ENCODE data around the gene OR13H1. TPM values are rescaled to one million over a fixed set of nuclear protein-coding genes. Genes with fewer than 3 reads are reported as not detected.

The OR13H1 gene, protein sequence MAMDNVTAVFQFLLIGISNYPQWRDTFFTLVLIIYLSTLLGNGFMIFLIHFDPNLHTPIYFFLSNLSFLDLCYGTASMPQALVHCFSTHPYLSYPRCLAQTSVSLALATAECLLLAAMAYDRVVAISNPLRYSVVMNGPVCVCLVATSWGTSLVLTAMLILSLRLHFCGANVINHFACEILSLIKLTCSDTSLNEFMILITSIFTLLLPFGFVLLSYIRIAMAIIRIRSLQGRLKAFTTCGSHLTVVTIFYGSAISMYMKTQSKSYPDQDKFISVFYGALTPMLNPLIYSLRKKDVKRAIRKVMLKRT
- total RNA-seq (2012; rRNA removed): not detected in 2 replicates
- not detected in 2 replicates for polyA plus RNA-seq (2012; rRNA removed)
- polyA plus RNA-seq (2012; cell fraction: cytosol; rRNA removed): not detected in 2 replicates
- polyA plus RNA-seq (2012; cell fraction: nucleus; rRNA removed; ENCODE audit: low replicate concordance): not detected in 2 replicates
- not detected for Bru-seq, nascent RNA
- not detected for BruChase-seq, experiment 1, labeled RNA remaining after a 6-hour chase
- BruChase-seq, experiment 2, labeled RNA remaining after a 2-hour chase: not detected
- long read RNA-seq: 0 reads

DNA sequence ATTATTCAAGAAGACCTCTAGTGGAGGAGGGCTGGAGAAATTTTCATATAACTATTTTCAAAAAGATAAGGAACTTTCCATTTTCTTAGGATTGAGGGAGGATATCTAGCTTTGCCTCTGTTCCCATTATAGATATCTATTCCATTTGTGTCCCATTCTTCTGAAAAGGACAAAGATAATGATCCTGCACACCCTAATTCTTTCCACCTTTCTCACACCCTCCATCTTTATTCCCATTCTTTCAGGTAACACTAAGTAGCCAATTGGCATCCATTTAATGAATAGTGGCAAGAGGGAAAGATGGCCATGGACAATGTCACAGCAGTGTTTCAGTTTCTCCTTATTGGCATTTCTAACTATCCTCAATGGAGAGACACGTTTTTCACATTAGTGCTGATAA lies at the start of gene OR13H1:
TSS of gene OR13H1 (plus strand) at position 301 of the 400 bp plus-strand sequence. CDS start at position 301, 0 bp downstream.
- Histone ChIP-seq H3K9me1 (ENCODE audit: insufficient read depth, low read length) (no peaks in the 10 kb centered on the region), H3K4ac (ENCODE audit: low read depth, low read length) (no peak within 1 kb of the TSS), H2BK20ac (ENCODE audit: low read depth, low read length) (no peak within 1 kb of the TSS), H3K79me1 (ENCODE audit: low read depth in 1 of 2, low read length in 2 of 2) (no peaks in the 10 kb centered on the region), H3K4me3 (ENCODE audit: insufficient read depth, low read depth, low read length) (no peak within 1 kb of the TSS), H3K27me3 (ENCODE audit: control insufficient read depth, insufficient read depth, low read length) (peaks cover 1% of the 10 kb centered on the region; the same call in 1 of the 2 replicates), H4K20me1 (ENCODE audit: insufficient read depth, low read length) (no peaks in the 10 kb centered on the region), H2AK5ac (ENCODE audit: low read depth, low read length) (no peak within 1 kb of the TSS), H4K91ac (ENCODE audit: insufficient read depth, low read depth, low read length) (no peak within 1 kb of the TSS), H3K27ac (ENCODE audit: insufficient read depth, low read length) (no peak within 1 kb of the TSS), H2BK15ac (ENCODE audit: low read depth, low read length) (no peak within 1 kb of the TSS), H3K36me3 (ENCODE audit: control insufficient read depth, insufficient read depth, low read length) (no peaks in the 10 kb centered on the region), H3K9me3 (ENCODE audit: control insufficient read depth, insufficient read depth, low read length) (peaks cover 2% of the 10 kb centered on the region; the same call in 1 of the 2 replicates), H2AFZ (replicated peaks; ENCODE audit: low read length, poor library complexity) (no peak within 1 kb of the TSS), H2BK5ac (ENCODE audit: low read depth, low read length, poor library complexity, severe bottlenecking) (no peak within 1 kb of the TSS), H3K4me2 (ENCODE audit: low read depth, low read length) (no peak within 1 kb of the TSS), H2BK120ac (ENCODE audit: low read depth, low read length) (no peak within 1 kb of the TSS), H3K9ac (ENCODE audit: low read depth, low read length) (no peak within 1 kb of the TSS), H3K18ac (ENCODE audit: low read depth, low read length) (no peak within 1 kb of the TSS), H4K5ac (ENCODE audit: low read depth, low read length) (no peak within 1 kb of the TSS), H3K56ac (ENCODE audit: extremely low read depth, insufficient read depth, low read length) (no peak within 1 kb of the TSS), H3K23ac (ENCODE audit: low read depth, low read length) (no peak within 1 kb of the TSS), H3K14ac (replicated peaks; ENCODE audit: low read depth, low read length) (no peak within 1 kb of the TSS), H4K8ac (ENCODE audit: low read depth in 2 of 2, low read length in 2 of 2) (no peak within 1 kb of the TSS), H3K4me1 (ENCODE audit: control insufficient read depth, insufficient read depth, low read length) (no peaks in the 10 kb centered on the region), H2AK9ac (replicated peaks; ENCODE audit: low read depth, low read length, poor library complexity) (no peak within 1 kb of the TSS)
- DNase-seq: no peak
- no peak for ATAC-seq (ENCODE audit: low read depth)
- TF ChIP-seq, protein P1, sequence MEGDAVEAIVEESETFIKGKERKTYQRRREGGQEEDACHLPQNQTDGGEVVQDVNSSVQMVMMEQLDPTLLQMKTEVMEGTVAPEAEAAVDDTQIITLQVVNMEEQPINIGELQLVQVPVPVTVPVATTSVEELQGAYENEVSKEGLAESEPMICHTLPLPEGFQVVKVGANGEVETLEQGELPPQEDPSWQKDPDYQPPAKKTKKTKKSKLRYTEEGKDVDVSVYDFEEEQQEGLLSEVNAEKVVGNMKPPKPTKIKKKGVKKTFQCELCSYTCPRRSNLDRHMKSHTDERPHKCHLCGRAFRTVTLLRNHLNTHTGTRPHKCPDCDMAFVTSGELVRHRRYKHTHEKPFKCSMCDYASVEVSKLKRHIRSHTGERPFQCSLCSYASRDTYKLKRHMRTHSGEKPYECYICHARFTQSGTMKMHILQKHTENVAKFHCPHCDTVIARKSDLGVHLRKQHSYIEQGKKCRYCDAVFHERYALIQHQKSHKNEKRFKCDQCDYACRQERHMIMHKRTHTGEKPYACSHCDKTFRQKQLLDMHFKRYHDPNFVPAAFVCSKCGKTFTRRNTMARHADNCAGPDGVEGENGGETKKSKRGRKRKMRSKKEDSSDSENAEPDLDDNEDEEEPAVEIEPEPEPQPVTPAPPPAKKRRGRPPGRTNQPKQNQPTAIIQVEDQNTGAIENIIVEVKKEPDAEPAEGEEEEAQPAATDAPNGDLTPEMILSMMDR (conservative IDR thresholded peaks at IDR 0.05; ENCODE audit: low read depth, low read length): no peak
- TF ChIP-seq BHLHE40 (IDR thresholded peaks at IDR 0.05; ENCODE audit: low read depth, low read length) (no peak), FOS (IDR thresholded peaks at IDR 0.05; ENCODE audit: low read depth, low read length) (no peak), SMC3 (IDR thresholded peaks at IDR 0.05; ENCODE audit: low read depth, low read length) (no peak), NFE2L2 (IDR thresholded peaks at IDR 0.05; ENCODE audit: low read depth, low read length) (no peak)
- TF ChIP-seq, protein P2, sequence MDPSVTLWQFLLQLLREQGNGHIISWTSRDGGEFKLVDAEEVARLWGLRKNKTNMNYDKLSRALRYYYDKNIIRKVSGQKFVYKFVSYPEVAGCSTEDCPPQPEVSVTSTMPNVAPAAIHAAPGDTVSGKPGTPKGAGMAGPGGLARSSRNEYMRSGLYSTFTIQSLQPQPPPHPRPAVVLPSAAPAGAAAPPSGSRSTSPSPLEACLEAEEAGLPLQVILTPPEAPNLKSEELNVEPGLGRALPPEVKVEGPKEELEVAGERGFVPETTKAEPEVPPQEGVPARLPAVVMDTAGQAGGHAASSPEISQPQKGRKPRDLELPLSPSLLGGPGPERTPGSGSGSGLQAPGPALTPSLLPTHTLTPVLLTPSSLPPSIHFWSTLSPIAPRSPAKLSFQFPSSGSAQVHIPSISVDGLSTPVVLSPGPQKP (IDR thresholded peaks at IDR 0.05; ENCODE audit: borderline replicate concordance, low read depth, low read length): no peak
- CTCF ChIA-PET: no interaction called here
- dilution Hi-C loops (cut with HindIII; ENCODE audit: low sequenced_read_pairs, unreplicated experiment) (no loop called here), intact Hi-C loops (cut with micrococcal nuclease) (no loop called here), in situ Hi-C loops (cut with MboI; ENCODE audit: low sequenced_read_pairs) (no loop called here)
- no TSS peak for BruUV-seq (replicated peaks)
- no CpG with 5 or more reads among the region's 1 CpG for WGBS, 2 experiments (ENCODE audit: extremely low coverage in 2 of 2, insufficient read length in 1 of 2)
- POLR2A ChIA-PET (ENCODE audit: unreplicated experiment): no interaction called here
